Umbilical cord (tissue), 1 donor: ENCODE measurements around the gene OR9G4. TPM values are rescaled to one million over a fixed set of nuclear protein-coding genes. Genes with fewer than 3 reads are reported as not detected.

Source experiments
- total RNA-seq: library from RNA; depleted of rRNA; stranded (reverse); fragments of >200 nt; gene quantifications from one replicate; pipeline ENCODE4 v1.2.3, GENCODE V29; 2014; ENCODE audit warnings: low replicate concordance; ENCODE audit not compliant: insufficient read depth

OR9G4 gene
- total RNA-seq, 1 donor from 2014 or later: 1.2 TPM

Other genes with a start within 250 kb of the OR9G4 start
- not detected for gene OR5M11, start 205.4 kb downstream of the OR9G4 start, total RNA-seq
- not detected for gene OR5M10, start 171.0 kb downstream of the OR9G4 start, total RNA-seq
- gene OR5M1, start 133.8 kb downstream of the OR9G4 start, total RNA-seq: 2.2 TPM
- gene OR5AP2, start 106.3 kb downstream of the OR9G4 start, total RNA-seq: 1.2 TPM
- gene OR5AR1, start 85.0 kb downstream of the OR9G4 start, total RNA-seq: 13.7 TPM
- gene OR9G1, start 49.6 kb downstream of the OR9G4 start, total RNA-seq: 4.6 TPM
- 6.0 TPM for gene OR5AK2, start 240.2 kb upstream of the OR9G4 start, total RNA-seq